ENCODE measurements around the gene CIRBP. TPM values are rescaled to one million over a fixed set of nuclear protein-coding genes. Genes with fewer than 3 reads are reported as not detected.

CIRBP gene
- total and polyA plus RNA-seq, 9 of the 15 experiments (the other 6 are each of a cell fraction or from before 2014, with no cell fraction given) = 20.5 to 327 (median 176) TPM

- TF ChIP-seq MBD1 (CRISPR knock-in tag; IDR thresholded peaks at IDR 0.05) = no peak
- TF ChIP-seq TFAM (CRISPR knock-in tag; conservative IDR thresholded peaks at IDR 0.05) = no peak
- no peak for TF ChIP-seq ZNF449 (CRISPR knock-in tag; IDR thresholded peaks at IDR 0.05)
- no peak for TF ChIP-seq PATZ1 (CRISPR knock-in tag; IDR thresholded peaks at IDR 0.05; ENCODE audit: borderline replicate concordance)
- peak; percentile 55 for TF ChIP-seq RBM25 (IDR thresholded peaks at IDR 0.05; ENCODE audit: low read depth, low read length, severe bottlenecking)
- no peak for TF ChIP-seq ZNF253 (CRISPR knock-in tag; conservative IDR thresholded peaks at IDR 0.05)
- no peak for TF ChIP-seq CHD7 (IDR thresholded peaks at IDR 0.05; ENCODE audit: low read depth, low read length)
- TF ChIP-seq BRD4 (IDR thresholded peaks at IDR 0.05) = no peak
These were observed 1.2 kb downstream of the CIRBP start (continued) for GRCh38 chr19:1270213-1270853.

All from K562 (cell line).